ENCODE results near the gene HELZ2.
"Not testable (repeated sequence)": the region's sequence is repeated elsewhere in the genome, so short reads cannot be mapped to it uniquely, and the experiment has no call there.

HELZ2 gene

DNA sequence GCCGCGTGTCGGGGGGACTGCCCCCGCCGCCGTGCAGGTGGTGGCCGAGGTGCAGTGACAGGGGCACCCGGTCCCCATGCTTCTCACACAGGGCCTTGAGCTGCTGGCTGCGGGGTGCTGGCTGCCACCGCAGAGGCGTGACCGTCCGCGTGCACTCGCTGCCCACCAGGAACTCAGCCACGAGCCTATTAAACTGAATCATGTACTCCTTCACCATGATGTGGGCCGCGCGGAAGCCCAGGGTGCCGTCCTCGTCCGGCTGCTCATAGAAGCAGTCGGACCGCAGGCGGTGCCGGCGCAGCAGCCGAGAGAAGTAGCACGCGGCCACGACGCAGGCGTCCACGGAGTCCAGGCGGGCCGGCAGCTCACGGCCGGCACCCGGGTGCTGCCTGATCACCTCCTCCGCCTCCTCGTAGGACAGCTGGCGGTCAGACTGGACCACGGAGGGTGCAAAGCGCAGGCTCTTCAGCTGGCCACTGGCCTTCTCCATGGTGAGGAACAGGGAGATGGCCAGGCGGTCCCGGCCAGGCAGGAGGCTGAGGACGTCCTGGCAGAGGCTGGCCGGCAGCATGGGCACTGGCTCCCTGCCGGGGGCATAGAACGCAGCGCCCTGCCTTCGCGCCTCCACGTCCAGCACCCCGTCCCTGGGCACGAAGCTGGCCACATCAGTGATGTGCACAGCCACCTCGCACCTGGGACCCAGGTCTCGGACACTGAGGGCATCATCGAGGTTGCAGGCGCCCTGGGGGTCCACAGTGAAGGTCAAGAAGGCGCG, 9.8 kb downstream of the HELZ2 start:
- no peak for DNase-seq

DNA sequence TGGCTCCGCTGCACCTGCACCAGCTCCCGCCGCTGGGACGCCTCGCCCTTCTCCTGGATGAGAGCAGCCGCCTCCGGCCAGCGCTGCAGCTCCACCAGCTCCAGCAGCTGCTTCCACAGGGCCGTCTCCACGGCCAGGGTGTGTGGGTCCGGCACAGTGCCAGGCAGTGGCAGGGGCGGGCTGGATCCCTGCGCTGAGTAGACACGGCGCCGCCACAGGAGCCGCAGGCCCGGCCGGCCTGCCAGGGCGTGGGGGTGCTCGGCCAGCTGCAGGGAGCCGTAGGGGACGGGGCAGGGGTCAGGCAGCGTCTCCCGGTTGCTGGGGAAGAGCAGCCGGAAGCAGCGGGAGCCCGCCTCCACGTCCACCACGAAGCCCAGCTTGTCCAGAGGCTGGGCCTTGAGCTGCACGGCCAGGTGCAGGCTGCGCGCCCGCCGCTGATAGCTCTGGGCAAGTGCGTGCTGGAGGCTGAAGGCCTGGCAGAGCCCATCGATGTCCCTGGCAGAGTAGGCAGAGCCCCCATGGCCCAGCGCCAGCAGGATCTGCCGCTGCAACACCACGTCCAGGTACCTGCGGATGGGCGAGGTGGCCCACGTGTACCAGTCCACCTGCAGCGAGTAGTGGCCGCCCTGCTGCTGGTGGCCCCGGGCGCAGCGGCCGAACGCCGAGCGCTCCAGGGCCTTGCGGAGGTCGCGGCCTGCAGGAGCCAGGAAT, 10.7 kb downstream of the HELZ2 start:
- no peak for DNase-seq

DNA sequence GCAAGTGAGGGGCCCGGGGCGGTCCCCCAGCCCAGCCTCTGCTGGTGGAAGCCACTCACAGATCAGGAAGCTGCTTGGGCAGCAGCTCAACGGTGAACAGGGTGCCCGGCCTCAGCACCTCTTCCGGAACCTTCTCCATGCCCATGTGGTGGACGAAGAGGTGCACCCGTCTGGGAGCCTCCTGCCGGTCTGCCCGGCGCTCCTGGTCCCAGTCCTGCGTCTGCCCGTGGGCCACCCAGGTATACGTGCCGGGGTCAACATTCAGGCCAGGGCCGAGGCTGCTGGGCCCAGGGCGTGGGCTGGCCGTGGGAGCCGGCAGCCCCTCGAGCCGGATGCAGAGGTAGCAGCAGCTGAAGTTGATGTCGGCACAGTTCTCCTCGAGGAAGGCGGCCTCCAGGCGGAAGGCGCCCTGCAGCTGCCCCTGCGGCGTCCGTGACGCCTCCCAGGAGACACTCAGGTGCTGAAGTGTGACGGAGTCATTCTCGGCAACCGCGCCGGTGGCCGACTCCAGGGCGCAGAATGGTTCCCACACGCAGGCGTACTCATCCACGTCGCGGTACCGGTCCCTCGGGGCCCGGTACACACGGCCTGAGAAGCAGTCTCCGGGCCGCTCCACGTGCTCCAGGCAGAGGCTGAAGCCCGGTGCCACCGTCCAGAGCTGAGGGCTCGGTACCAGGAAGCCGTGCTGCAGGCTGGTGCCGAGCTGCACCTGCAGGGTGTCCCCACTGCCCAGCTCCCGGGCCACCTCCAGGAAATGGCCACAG, 11.4 kb downstream of the HELZ2 start:
- no peak for DNase-seq

DNA sequence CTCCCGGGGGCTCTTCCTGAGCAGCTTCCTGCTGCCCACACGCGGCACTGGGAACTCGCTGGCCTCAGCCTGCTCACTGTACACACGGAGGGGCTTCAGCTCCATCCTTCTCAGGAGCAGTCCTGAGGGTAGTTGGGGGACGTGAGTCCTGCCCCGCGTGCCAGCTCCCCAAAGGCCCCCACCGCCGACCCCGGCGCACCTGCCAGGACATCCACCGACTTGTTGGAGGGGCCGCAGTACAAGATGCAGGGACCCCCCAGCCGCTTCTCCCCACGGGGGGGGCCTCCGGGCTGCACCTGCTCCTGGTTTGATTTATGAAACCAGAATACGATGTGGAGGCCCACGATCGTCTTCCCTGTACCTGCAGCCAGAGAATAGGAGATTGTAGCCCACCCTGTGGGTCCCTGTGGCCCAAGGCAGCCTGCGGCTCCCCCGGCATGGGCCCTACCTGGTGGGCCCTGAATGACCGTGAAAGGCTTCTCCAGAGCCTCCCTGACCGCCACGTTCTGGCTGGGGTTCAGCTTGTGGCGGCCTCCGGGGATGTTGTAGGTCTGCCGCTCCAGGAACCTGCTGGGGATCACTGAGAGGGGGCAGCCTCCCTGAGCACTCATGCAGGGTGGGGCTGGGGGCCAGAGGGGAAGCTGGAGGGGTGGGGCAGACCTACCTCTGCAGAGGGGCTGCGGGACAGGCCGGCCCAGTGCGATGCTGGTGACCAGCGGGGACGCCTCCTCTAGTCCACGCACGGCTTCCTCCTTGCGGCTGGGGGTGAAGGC, 12.2 kb downstream of the HELZ2 start:
- no peak for DNase-seq

DNA sequence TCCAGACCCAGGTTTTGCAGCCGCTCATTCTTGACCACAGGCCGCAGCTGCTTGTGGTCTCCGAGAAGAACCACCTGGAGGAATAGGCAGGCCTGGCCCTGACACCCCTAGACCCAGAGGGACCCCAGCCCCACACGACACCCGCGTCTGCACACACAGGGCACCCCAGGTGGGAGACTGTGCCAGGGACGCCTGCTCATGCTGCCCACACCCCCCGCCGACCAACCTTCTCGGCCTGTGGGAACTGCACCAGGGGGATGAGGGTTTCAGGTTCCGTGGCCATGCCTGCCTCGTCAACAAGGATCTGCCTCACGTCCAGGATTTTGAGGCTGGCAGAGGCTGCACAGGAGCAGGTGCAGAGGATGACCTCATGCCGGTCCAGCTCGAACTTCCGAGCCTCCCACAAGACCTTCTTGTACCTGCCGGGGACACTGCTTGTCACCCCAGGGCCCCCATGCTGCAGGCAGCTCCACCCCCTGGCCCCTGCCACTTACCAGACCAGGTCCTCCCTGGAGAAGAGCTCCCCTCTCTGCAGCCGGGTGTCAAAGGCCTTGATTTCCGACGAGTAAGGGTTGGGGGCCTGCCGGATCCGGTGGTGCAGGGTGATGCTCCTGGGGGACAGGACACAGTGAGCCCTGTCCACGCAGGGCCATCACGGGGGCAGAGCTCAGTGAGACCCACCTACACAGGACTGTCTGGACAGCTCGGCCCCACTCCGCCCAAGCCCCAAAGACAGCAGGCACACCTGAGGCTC, 13.0 kb downstream of the HELZ2 start:
- DNase-seq, result no peak

DNA sequence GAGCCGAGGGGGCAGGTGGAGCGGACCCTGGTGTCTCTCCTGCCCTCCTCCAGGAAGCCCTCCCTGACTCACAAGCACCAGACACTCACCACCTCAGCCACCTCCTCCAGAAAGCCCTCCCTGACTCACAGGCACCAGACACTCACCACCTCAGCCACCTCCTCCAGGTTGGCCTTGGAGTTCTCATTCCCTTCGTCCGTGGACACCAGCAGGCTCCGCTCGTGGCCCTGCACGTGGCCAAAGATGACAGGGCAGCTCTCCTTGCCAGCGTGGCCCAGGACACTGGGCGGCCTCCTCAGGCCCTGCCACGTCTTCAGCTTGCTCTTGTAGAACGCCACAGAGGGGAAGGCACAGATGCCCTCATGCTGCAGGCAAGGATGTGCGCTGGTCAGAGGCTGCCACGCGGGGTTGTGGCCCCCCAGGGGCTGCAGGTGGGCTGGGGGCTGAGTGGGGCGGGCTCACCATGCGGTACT, 13.7 kb downstream of the HELZ2 start:
- DNase-seq, result no peak

DNA sequence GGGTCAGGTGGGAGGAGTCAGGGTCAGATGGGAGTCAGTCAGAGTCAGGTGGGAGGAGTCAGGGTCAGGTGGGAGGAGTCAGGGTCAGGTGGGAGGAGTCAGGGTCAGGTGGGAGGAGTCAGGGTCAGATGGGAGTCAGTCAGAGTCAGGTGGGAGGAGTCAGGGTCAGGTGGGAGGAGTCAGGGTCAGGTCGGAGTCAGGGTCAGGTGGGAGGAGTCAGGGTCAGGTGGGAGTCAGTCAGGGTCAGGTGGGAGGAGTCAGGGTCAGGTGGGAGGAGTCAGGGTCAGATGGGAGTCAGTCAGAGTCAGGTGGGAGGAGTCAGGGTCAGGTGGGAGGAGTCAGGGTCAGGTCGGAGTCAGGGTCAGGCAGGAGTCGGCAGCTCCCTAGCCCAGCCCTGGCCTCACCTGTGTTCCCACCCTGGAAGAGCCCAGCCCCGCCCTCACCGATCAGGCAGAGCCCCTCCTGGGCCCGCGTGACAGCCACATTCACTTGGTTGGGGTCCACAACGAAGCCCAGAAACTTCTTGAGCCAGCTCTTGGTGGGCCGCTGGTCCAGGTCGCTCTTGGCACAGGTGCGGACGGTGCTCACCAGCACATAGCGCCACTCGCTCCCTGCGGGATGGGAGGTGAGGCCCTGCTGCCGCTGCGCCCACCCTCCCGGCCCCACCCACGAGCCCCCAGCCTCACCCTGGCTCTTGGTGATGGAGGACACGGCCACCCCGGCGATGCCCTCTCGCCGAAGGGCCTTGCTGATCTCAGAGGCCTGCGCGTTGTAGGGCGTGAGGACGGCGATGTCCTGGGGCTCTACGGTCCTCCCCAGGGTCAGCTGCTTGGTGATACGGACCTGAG, 14.3 kb downstream of the HELZ2 start:
- DNase-seq, result not testable (repeated sequence)

DNA sequence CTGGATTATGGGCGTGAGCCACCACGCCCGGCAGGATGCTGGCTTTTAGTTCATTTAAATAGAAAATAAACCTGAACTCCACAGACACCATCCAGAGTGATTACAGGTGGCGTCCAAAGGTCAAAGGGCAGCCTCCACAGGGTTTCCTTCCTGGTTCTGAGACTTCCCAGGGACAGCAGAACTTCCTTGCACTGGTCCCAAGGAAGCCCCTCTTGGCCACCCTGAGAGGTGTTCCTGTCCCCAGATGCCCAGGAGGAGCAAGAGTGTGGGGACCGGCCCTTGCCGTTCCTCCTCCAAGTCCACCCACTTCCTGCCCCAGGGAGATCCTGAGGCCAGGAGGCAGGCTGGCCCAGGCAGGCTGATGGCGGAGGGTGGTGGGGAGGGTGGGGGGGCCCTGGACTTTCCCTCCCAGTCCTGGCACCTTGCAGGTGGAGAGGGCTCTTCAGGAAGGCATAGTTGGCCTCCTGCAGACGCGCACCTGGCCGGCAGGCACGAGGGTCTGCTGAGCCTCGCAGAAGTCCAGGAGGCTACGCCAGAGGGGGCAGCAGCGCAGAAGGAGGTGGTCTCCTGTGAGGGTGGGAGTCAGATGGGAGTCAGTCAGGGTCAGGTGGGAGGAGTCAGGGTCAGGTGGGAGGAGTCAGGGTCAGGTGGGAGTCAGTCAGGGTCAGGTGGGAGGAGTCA, 15.1 kb downstream of the HELZ2 start:
- no peak for DNase-seq

DNA sequence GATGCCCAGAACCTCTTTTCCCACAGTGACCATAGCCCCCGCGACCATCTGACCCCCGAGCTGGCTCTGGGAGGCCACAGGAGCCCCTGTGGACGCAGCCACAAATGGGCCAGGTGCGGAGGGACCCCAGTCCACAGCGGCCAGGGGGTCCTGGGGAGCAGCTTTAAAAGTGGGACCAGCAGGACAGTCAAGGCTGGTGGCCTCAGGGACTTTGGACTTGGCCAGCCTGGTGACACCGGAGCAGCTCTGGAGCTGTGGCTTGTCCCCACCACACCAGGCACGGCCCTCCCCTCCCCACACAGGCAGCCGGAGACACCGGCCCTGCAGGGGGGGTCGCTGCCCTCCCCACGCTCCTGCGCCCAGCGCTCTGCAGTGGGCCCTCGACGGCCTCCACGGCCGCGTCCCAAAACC, 16.6 kb downstream of the HELZ2 start:
- no peak for DNase-seq

DNA sequence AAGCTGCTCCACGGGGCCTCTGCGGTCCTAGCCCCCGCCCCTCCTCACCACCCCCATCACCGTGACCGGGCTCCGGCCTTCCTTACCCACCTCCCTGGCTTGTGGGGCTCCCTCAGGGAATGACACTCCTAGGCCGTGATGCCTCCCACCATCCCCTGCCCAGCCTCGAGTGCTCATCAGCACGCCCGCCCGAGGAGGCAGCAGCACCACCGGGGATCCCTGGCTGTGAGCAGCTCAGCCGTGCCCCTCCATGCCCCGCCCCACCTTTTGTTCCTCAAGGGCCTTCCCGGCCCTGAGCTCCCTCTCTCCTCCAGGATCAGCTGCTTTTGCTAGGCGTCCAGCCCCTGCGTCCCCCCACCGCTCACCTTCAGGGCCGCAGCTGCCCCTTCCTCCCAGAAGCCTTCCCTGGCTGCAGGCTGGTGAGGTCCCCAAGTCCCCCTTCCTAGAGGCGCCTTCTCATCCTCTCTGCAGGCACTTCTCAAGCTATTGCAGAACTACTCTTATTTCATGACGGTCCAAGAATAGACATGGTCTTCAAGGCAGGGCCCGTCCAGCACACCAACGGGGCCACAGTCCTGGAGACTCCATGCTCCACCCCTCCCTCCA, 17.1 kb downstream of the HELZ2 start:
- no peak for DNase-seq

DNA sequence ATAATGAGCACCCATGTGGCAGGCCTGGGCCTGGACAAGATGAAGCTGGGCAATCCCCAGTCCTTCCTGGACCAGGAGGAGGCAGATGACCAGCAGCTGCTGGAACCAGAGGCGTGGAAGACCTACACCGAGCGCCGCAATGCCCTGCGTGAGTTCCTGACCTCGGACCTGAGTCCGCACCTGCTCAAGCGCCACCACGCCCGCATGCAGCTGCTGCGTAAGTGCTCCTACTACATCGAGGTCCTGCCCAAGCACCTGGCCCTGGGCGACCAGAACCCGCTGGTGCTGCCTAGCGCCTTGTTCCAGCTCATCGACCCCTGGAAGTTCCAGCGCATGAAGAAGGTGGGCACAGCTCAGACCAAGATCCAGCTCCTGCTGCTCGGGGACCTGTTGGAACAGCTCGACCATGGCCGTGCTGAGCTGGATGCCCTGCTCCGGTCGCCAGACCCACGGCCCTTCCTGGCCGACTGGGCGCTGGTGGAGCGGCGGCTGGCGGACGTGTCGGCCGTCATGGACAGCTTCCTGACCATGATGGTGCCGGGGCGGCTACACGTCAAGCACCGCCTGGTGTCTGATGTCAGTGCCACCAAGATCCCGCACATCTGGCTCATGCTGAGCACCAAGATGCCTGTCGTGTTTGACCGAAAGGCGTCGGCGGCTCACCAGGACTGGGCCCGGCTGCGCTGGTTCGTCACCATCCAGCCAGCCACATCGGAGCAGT, 18.2 kb downstream of the HELZ2 start:
- DNase-seq, result no peak

DNA sequence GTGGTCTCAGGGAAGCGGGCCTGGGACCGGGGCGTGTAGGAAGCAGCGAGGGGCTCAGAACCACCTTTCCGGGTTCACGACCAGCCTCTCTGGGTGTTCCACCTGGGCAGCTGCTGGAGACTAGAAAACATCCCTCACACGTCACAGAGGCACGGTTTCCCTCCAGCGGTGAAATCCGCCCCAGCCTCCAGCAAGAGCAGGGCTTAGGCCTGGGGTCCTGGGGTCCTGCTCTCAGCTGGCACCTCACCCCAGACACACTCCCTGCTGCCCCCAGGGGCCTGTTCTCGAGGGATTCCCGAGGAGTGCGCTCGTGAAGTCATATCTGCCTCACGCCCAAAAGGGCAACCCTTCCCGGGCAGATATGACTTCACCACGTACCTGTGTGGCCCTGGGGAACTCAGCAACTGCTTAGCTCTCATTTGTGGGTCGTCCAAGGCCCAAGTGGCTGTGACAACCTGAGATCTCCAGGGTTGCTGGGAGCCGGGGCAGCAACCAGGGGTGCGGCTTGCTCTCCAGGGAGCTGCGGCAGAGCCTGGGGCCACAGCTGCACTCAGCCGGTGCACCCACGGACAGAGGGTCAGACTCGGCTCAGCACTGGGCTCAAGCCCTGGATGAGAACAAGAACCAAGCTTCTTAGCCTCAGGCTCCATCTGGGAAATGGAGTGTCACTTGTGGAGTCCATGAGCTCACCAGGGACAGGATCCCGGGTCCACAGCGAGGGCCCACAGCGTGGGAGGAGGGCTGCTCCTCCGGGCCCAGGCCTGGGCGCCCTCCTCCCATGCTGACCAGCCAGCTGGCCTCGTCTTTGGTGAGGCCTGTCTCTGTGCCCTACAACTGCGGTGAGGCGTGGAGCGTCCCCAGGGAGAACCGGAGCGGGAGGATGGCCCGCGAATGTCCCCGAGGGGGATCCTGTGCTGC, 19.4 kb downstream of the HELZ2 start:
- no peak for DNase-seq

DNA sequence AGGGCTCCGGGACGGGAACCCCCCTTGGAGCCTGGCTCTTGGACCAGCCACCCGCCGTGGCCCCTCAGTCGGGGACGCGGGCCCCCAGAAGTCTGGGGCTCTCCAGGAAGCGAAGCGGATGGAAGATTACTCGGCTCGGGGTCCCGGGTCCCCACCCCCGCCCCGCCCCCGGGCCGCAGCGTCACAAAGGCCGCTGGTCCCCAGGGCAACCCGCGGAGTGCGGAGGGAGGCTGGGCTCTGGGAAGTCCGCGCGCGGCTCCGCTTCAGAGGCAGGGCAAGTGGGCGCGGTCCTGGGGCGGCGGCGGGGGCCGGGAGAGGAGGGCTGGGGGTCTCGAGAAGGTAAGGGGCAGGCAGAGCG, 20.1 kb downstream of the HELZ2 start, which contains the start of gene FNDC11:
Gene FNDC11, plus strand, starts transcription at position 227 of the 358 bp plus-strand sequence. CDS start 1,505 bp downstream, outside the sequence.
- no peak for DNase-seq

DNA sequence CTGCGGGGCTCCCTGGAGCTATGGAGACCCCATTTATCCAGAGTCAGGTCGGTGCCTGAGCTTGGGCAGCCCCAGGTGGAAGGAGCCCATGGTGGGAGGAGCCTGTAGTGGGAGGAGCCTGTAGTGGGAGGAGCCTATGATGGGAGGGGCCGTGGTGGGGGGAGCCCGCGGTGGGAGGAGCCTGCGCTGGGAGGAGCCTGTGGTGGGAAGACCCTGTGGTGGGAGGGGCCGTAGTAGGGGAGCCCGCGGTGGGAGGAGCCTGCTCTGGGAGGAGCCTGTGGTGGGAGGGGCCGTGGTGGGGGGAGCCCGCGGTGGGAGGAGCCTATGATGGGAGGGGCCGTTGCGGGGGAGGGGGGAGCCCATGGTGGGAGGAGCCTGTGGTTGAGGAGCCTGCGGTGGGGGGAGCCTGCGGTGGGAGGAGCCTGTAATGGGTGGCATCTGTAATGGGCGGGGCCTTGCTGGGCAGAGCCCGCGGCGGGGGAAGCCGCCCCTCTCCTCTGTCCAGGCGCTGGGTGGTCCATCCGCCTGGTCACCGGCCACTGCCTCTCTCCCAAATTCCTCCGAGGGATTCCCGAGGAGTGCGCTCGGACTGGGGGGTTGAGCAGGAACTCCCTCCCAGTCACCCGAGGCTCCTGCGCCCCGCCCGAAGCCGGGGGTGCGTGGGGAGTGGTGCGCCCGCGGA, 20.6 kb downstream of the HELZ2 start:
- peak; percentile 78 for DNase-seq

DNA sequence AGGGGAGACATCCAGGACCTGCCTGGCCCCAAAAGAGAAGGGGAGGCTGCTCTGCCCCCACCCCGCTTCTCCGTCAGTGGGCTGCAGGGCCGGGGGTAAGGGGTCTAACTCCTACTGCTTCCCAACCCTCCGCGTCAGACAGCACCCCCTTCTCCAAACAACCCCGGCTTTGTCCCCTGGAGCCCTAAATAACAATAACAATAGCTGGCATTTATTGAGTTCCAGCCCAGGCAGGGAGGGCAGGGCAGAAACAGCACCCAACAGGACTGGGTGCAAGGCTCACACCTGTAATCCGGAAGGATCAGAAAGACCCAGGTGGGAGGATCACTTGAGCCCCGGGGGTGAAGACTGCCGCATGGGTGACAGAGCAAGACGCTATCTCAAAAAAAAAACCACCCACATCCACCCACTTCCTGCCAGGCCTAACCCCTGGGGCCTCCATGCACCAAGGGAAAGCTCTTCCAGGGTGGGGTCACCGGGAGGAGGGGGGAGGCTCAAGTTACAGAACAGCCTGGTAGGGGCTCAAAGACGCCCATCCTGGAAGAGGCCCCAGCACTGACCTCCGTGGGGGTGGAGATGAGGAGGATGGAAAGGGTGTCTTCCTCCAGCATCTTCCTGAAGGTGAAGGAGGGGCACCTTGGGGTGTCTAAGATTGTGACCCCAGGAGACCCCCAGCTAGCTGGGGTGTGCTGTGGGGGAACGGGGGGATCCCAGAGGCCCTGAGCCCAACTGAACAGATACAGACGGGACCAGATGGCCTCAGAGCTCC, 21.4 kb downstream of the HELZ2 start:
- peak; percentile 55 for DNase-seq

DNA sequence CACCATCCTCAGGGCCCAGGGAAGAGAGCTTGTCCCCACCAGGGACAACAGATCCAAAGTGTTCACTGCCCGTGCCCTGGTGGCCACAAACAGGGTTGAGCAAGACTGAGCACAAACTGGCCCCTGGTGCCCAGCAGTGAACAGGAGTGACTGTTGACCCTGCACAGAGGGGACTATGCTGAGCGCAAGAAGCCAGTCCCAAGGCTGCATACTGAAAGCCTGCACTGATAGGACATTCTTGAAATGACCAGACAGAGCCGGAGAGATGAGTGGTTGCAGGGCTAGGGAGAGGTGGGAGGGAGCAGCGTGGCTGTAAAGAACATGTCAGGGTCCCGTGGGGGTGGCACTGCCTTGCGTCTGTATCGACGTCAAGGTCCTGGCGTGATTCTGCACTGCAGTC, 23.0 kb downstream of the HELZ2 start:
- DNase-seq, result no peak
